ENCODE data around the gene SORCS2. TPM values are rescaled to one million over a fixed set of nuclear protein-coding genes. Genes with fewer than 3 reads are reported as not detected.

Gene SORCS2
- total RNA-seq, 4 donors from 2014 or later: 2.0 to 7.4 (median 3.6) TPM

DNA sequence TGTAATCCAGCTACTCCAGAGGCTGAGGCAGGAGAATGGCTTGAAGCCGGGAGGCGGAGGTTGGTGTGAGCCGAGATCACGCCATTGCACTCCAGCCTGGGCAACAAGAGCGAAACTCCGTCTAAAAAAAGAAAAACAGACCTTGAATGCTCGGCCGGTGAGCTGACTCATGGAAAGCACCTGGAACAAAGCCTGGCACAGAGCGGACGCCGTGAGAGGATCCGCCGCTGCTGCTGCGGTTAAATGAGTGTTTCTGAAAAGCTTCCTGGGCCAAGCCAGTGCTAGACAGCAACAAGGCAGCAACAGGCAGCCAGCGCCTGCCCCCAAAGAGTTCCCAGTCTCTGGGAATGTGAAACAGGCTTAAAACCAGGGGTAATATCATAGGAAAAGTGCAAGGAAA lies 560.9 kb downstream of the SORCS2 start:
- Histone ChIP-seq H3K36me3 (no peaks in the 10 kb centered on the region), H3K27me3 (no peaks in the 10 kb centered on the region), H3K9me3 (no peaks in the 10 kb centered on the region), H3K4me3 (no peak overlapping the region), H3K4me1 (peaks cover 0 to 34% (median 6%) of the 10 kb centered on the region in 3 donors), H3K27ac (peak overlapping the region in 1 of 4 donors; percentile 8)
- ATAC-seq: no peak
- TF ChIP-seq POLR2A (IDR thresholded peaks at IDR 0.05) (no peak), POLR2AphosphoS5 (IDR thresholded peaks at IDR 0.05) (no peak), EP300 (IDR thresholded peaks at IDR 0.05) (no peak)
- TF ChIP-seq, protein P1, sequence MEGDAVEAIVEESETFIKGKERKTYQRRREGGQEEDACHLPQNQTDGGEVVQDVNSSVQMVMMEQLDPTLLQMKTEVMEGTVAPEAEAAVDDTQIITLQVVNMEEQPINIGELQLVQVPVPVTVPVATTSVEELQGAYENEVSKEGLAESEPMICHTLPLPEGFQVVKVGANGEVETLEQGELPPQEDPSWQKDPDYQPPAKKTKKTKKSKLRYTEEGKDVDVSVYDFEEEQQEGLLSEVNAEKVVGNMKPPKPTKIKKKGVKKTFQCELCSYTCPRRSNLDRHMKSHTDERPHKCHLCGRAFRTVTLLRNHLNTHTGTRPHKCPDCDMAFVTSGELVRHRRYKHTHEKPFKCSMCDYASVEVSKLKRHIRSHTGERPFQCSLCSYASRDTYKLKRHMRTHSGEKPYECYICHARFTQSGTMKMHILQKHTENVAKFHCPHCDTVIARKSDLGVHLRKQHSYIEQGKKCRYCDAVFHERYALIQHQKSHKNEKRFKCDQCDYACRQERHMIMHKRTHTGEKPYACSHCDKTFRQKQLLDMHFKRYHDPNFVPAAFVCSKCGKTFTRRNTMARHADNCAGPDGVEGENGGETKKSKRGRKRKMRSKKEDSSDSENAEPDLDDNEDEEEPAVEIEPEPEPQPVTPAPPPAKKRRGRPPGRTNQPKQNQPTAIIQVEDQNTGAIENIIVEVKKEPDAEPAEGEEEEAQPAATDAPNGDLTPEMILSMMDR (IDR thresholded peaks at IDR 0.05): no peak
- WGBS, 2 donors (ENCODE audit: low coverage in 1 of 2): 64% methylated on average over 12 of the region's 15 CpGs; no CpG with 5 or more reads in 1 of the 2 donors

DNA sequence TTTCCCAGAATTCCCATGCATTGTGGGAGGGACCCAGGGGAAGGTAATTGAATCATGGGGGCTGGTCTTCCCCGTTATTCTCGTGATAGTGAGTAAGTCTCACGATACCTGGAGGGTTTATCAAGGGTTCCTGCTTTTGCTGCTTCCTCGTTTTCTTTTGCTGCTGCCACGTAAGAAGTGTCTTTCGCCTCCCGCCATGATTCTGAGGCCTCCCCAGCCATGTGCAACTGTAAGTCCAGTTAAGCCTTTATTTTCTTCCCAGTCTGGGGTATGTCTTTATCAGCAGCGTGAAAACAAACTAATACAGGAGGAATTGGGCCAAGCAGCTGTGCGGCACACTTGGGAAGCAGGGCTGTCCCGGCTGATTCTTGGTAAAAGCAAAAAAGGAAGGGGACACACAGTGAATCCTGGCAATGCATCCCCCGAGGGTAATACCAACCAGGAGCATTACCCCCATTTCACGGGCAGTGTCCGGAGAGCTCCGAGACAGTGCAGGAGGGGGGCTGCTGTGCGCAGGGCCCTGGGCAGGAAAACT lies 561.7 kb downstream of the SORCS2 start:
- TF ChIP-seq EP300 (IDR thresholded peaks at IDR 0.05) (no peak), POLR2AphosphoS5 (IDR thresholded peaks at IDR 0.05) (no peak), POLR2A (IDR thresholded peaks at IDR 0.05) (no peak)
- TF ChIP-seq, protein P1 (IDR thresholded peaks at IDR 0.05): no peak
- H3K27ac ChIP-seq: no peak overlapping the region
- H3K4me3 ChIP-seq: no peak overlapping the region
- ATAC-seq: no peak
- H3K4me1 ChIP-seq: peaks cover 0 to 39% (median 6%) of the 10 kb centered on the region in 3 donors
- H3K27me3 ChIP-seq: no peaks in the 10 kb centered on the region
- WGBS, 2 donors (ENCODE audit: low coverage in 1 of 2): 85% methylated on average over 6 to 13 of the region's 15 CpGs
- no peaks in the 10 kb centered on the region for H3K9me3 ChIP-seq
- H3K36me3 ChIP-seq: no peaks in the 10 kb centered on the region

DNA sequence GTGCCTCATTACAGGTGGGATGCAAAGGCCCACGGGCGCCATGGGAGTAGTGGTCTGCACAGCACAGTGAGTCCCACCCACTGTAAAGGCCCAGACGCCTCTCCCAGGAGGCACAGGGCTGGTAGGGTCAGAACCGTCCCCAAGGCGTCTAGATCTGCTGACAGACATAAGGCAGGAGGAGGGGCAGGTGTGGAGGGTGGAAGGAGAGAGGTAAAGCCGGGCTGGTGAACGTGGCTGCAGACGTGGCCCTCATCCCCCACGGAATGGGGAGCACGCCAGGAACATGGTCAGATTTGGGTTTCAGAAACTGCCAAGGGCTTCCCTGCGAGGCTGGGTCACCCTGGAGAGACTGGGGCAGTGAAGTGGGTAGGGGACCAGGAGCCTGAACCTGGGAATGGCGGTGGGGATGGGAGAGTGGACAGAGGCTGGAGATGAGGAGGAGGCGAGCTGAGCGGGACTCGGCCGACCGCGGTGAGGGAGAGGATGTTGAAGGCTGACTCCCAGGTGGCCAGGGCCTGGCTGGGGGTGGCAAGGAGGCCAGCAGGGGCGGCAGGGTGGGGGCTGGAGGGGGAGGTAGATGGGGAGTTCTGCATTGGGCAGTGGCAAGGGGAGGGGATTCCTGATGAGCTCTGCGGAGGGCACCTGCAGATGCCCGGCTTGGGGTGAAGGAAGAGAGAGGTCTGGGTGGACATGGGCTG lies 562.4 kb downstream of the SORCS2 start:
- no peak overlapping the region for H3K4me3 ChIP-seq
- H3K9me3 ChIP-seq: no peaks in the 10 kb centered on the region
- H3K4me1 ChIP-seq: peaks cover 0 to 40% (median 6%) of the 10 kb centered on the region in 3 donors
- H3K36me3 ChIP-seq: peaks cover 0 to 1% of the 10 kb centered on the region in 2 donors
- no peak for ATAC-seq
- no peaks in the 10 kb centered on the region for H3K27me3 ChIP-seq
- 89 to 100% methylated on average over 2 to 19 of the region's 21 CpGs for WGBS, 2 donors (ENCODE audit: low coverage in 1 of 2)
- H3K27ac ChIP-seq: no peak overlapping the region
- TF ChIP-seq POLR2A (IDR thresholded peaks at IDR 0.05) (no peak), EP300 (IDR thresholded peaks at IDR 0.05) (no peak), POLR2AphosphoS5 (IDR thresholded peaks at IDR 0.05) (no peak)
- TF ChIP-seq, protein P1 (IDR thresholded peaks at IDR 0.05): no peak

DNA sequence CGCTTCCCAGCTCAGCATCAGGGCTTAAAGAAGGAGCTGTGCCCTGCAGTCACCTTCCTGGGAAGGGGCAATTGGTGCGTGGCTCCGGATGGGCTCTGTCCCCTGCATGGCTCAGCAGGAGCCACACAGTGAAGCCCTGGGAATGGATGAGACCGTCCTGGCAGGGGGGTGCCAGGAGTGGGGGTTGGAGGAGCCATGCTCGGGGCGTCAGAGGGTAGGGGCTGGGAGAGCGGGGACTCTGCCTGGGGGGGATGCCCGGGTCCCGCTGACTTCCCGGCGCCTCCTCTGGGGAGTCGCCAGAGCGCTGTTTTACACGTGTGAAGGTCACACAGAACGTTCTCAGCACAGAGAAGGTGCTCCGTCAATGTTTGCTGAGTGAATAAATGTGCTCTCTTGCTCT lies 563.2 kb downstream of the SORCS2 start:
- H3K27ac ChIP-seq: no peak overlapping the region
- no peaks in the 10 kb centered on the region for H3K27me3 ChIP-seq
- H3K9me3 ChIP-seq: no peaks in the 10 kb centered on the region
- ATAC-seq: no peak
- WGBS, 2 donors (ENCODE audit: low coverage in 1 of 2): no CpG with 5 or more reads among the region's 16 CpGs
- H3K4me3 ChIP-seq: no peak overlapping the region
- TF ChIP-seq POLR2A (IDR thresholded peaks at IDR 0.05) (no peak), EP300 (IDR thresholded peaks at IDR 0.05) (no peak), POLR2AphosphoS5 (IDR thresholded peaks at IDR 0.05) (no peak)
- TF ChIP-seq, protein P1 (IDR thresholded peaks at IDR 0.05): no peak
- peaks cover 0 to 40% (median 6%) of the 10 kb centered on the region in 3 donors for H3K4me1 ChIP-seq
- H3K36me3 ChIP-seq: peaks cover 0 to 10% of the 10 kb centered on the region in 2 donors

DNA sequence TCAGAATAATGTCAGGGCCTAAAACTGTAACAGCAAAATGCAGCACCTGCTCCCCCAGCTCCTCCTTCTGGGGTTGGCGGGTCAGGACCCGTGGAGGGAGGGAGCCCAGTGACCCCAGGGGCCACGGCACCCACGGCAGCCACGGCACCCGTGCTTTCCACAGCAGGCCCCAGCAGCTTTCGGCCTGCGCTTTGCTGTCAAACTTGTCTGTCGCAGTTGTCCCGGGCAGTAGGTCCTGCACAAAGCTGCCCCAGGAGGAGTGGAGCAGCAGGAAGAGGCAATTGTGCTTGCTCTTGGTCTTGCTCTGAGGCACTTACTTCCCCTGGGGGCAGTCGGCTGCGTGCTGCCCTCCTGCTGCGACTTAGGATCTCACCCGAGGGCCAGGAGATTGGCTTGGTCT lies 563.7 kb downstream of the SORCS2 start:
- Histone ChIP-seq H3K27ac (no peak overlapping the region), H3K9me3 (no peaks in the 10 kb centered on the region), H3K4me3 (no peak overlapping the region), H3K36me3 (peaks cover 0 to 15% of the 10 kb centered on the region in 2 donors), H3K27me3 (no peaks in the 10 kb centered on the region), H3K4me1 (peaks cover 0 to 39% (median 6%) of the 10 kb centered on the region in 3 donors)
- WGBS, 2 donors (ENCODE audit: low coverage in 1 of 2): 100% methylated on average over 1 of the region's 14 CpGs; no CpG with 5 or more reads in 1 of the 2 donors
- no peak for ATAC-seq
- no peak for TF ChIP-seq EP300 (IDR thresholded peaks at IDR 0.05)
- TF ChIP-seq, protein P1 (IDR thresholded peaks at IDR 0.05): no peak
- TF ChIP-seq POLR2AphosphoS5 (IDR thresholded peaks at IDR 0.05): no peak
- no peak for TF ChIP-seq POLR2A (IDR thresholded peaks at IDR 0.05)
